GM23338 (cell line): ENCODE measurements around the gene EIF2AK3. TPM values are rescaled to one million over a fixed set of nuclear protein-coding genes. Genes with fewer than 3 reads are reported as not detected.

Experiments used
- ATAC-seq: fragments of 200-7000 bp; cut with Tn5 transposase; 3 replicates; pipeline ENCODE4 v1.9.1; 2020
- DNase-seq: peaks from one replicate; pipeline ENCODE4 v3.0.0-alpha.2; 2015; ENCODE audit warnings: low spot score
- H2AFZ ChIP-seq: fragments of 200-600 bp; sonication (generic); 2 replicates; pipeline ENCODE4 v1.8.0; 2016; ENCODE audit warnings: antibody characterized with exemption, mild to moderate bottlenecking, moderate library complexity
- H3F3A ChIP-seq: fragments of 200-600 bp; sonication (generic); replicated peaks from 2 replicates; pipeline ENCODE4 v1.8.0; 2017; ENCODE audit warnings: antibody characterized with exemption, mixed run types, low read depth
- H3K27ac ChIP-seq: fragments of 200-600 bp; sonication (generic); 2 replicates; pipeline ENCODE4 v1.6.1; 2016; ENCODE audit warnings: low read depth
- H3K27me3 ChIP-seq: fragments of 200-600 bp; sonication (generic); 2 replicates; pipeline ENCODE4 v1.8.0; 2016; ENCODE audit warnings: mild to moderate bottlenecking, mixed run types, moderate library complexity; ENCODE audit not compliant: insufficient read depth
- H3K36me3 ChIP-seq: fragments of 200-600 bp; sonication (generic); 2 replicates; pipeline ENCODE4 v1.8.0; 2016; ENCODE audit warnings: mild to moderate bottlenecking; ENCODE audit not compliant: insufficient read depth
- H3K4me1 ChIP-seq: fragments of 200-600 bp; sonication (generic); 2 replicates; pipeline ENCODE4 v1.8.0; 2016; ENCODE audit warnings: mild to moderate bottlenecking, moderate library complexity; ENCODE audit not compliant: insufficient read depth
- H3K4me2 ChIP-seq: fragments of 200-600 bp; sonication (generic); 2 replicates; pipeline ENCODE4 v1.7.1; 2017; ENCODE audit warnings: mixed run types
- H3K4me3 ChIP-seq: fragments of 200-600 bp; sonication (generic); 2 replicates; pipeline ENCODE4 v1.6.1; 2016; ENCODE audit warnings: mixed run types
- H3K79me2 ChIP-seq: fragments of 200-600 bp; sonication (generic); replicated peaks from 2 replicates; pipeline ENCODE4 v1.8.0; 2017; ENCODE audit warnings: mild to moderate bottlenecking; ENCODE audit not compliant: insufficient read depth
- H3K9me2 ChIP-seq: fragments of 200-600 bp; sonication (generic); 2 replicates; pipeline ENCODE4 v1.8.0; 2017; ENCODE audit not compliant: insufficient read depth
- H4K20me1 ChIP-seq: fragments of 200-600 bp; sonication (generic); replicated peaks from 2 replicates; pipeline ENCODE4 v1.8.0; 2017; ENCODE audit warnings: mild to moderate bottlenecking; ENCODE audit not compliant: insufficient read depth
- H3K27ac Mint-ChIP-seq: 2 replicates; pipeline ENCODE4 v1.8.0; 2020; ENCODE audit warnings: inconsistent platforms, mild to moderate bottlenecking, moderate library complexity, mixed read lengths
- H3K27me3 Mint-ChIP-seq: 3 replicates; pipeline ENCODE4 v1.8.0; 2022; ENCODE audit warnings: low read depth, mild to moderate bottlenecking, moderate library complexity, mixed read lengths, inconsistent platforms; ENCODE audit not compliant: insufficient read depth, poor library complexity
- H3K36me3 Mint-ChIP-seq: 3 replicates; pipeline ENCODE4 v1.8.0; 2021; ENCODE audit warnings: low read depth, mild to moderate bottlenecking, inconsistent platforms, moderate library complexity, mixed read lengths
- H3K4me1 Mint-ChIP-seq: 3 replicates; pipeline ENCODE4 v1.8.0; 2020; ENCODE audit warnings: mild to moderate bottlenecking, inconsistent platforms, mixed read lengths
- H3K4me3 Mint-ChIP-seq: 3 replicates; pipeline ENCODE4 v1.8.0; 2021; ENCODE audit warnings: moderate library complexity, mild to moderate bottlenecking, inconsistent platforms, mixed read lengths
- H3K9me3 Mint-ChIP-seq: 3 replicates; pipeline ENCODE4 v1.8.0; 2020; ENCODE audit warnings: moderate library complexity, mild to moderate bottlenecking, inconsistent platforms, mixed read lengths
- CREB1 ChIP-seq: fragments of 250-450 bp; sonication (Bioruptor Pico); IDR thresholded peaks from 2 replicates; pipeline ENCODE4 v1.5.0; 2020; ENCODE audit warnings: low read depth, mild to moderate bottlenecking, moderate library complexity
- EZH2 ChIP-seq: fragments of 200-600 bp; sonication (generic); IDR thresholded peaks from one replicate; pipeline ENCODE4 v1.8.0; 2017; ENCODE audit warnings: antibody characterized with exemption, mild to moderate bottlenecking, low read depth; ENCODE audit not compliant: unreplicated experiment
- EZH2phosphoT487 ChIP-seq: fragments of 200-600 bp; sonication (generic); IDR thresholded peaks from one replicate; pipeline ENCODE4 v1.8.1; 2018; ENCODE audit warnings: antibody characterized with exemption; ENCODE audit not compliant: unreplicated experiment
- JUNB ChIP-seq: IDR thresholded peaks from one replicate; pipeline ENCODE4 v1.6.1; 2016; ENCODE audit warnings: antibody characterized with exemption; ENCODE audit not compliant: unreplicated experiment
- NANOG ChIP-seq: IDR thresholded peaks from 2 replicates; pipeline ENCODE4 v1.6.1; 2016; ENCODE audit warnings: antibody characterized with exemption, borderline replicate concordance
- POLR2AphosphoS5 ChIP-seq: IDR thresholded peaks from 2 replicates; pipeline ENCODE4 v1.6.1; 2016; ENCODE audit warnings: antibody characterized with exemption, low read depth
- REST ChIP-seq: IDR thresholded peaks from one replicate; pipeline ENCODE4 v1.6.1; 2018; ENCODE audit warnings: antibody characterized with exemption; ENCODE audit not compliant: unreplicated experiment
- STAT1 ChIP-seq: IDR thresholded peaks from one replicate; pipeline ENCODE4 v1.6.1; 2016; ENCODE audit warnings: antibody characterized with exemption; ENCODE audit not compliant: unreplicated experiment
- ZNF331 ChIP-seq: fragments of 250-450 bp; sonication (Bioruptor Pico); IDR thresholded peaks from 2 replicates; pipeline ENCODE4 v1.5.0; 2020; ENCODE audit warnings: low read depth, mild to moderate bottlenecking, moderate library complexity
- polyA plus RNA-seq: library from polyadenylated mRNA; unstranded; fragments of >200 nt; fragmentation: Nextera tagmentation; extraction: Ambion mirVana; gene quantifications from 2 replicates; pipeline ENCODE4 v1.2.1, GENCODE V29; 2016
- total RNA-seq: library from RNA; depleted of rRNA; stranded (reverse); fragments of >200 nt; shearing (Covaris generic); gene quantifications from 2 replicates; pipeline ENCODE4 v1.2.3, GENCODE V29; 2014
- TF ChIP-seq, protein P1 (sequence below): IDR thresholded peaks from 2 replicates; pipeline ENCODE4 v1.6.1; 2016; ENCODE audit warnings: antibody characterized with exemption
- TF ChIP-seq, protein P2 (sequence below): fragments of 250-450 bp; sonication (Bioruptor Pico); IDR thresholded peaks from 2 replicates; pipeline ENCODE4 v1.5.0; 2020; ENCODE audit warnings: mild to moderate bottlenecking, moderate library complexity

The EIF2AK3 gene
- total and polyA plus RNA-seq, 2 experiments from 2014 or later: 5.9 to 24.2 TPM

- no peaks in the 10 kb centered on the region for H3K9me3 Mint-ChIP-seq
- no peaks in the 10 kb centered on the region for H3K9me2 ChIP-seq
- H3K27me3 ChIP-seq: no peaks in the 10 kb centered on the region
- no peaks in the 10 kb centered on the region for H3K27me3 Mint-ChIP-seq
- no peak overlapping the region for H3K27ac ChIP-seq
- no peak overlapping the region for H3K4me2 ChIP-seq
- no peak overlapping the region for H2AFZ ChIP-seq
- peaks cover 30% of the 10 kb centered on the region for H3K36me3 Mint-ChIP-seq
- no peaks in the 10 kb centered on the region for H3K79me2 ChIP-seq
- no peak overlapping the region for H3K27ac Mint-ChIP-seq
- ATAC-seq (no peak), DNase-seq (no peak)
- no peak overlapping the region for H3K4me3 Mint-ChIP-seq
- no peaks in the 10 kb centered on the region for H3K4me1 ChIP-seq
- no peaks in the 10 kb centered on the region for H3F3A ChIP-seq
- H3K4me3 ChIP-seq: no peak overlapping the region
- TF ChIP-seq EZH2phosphoT487: no peak
- TF ChIP-seq, protein P1, sequence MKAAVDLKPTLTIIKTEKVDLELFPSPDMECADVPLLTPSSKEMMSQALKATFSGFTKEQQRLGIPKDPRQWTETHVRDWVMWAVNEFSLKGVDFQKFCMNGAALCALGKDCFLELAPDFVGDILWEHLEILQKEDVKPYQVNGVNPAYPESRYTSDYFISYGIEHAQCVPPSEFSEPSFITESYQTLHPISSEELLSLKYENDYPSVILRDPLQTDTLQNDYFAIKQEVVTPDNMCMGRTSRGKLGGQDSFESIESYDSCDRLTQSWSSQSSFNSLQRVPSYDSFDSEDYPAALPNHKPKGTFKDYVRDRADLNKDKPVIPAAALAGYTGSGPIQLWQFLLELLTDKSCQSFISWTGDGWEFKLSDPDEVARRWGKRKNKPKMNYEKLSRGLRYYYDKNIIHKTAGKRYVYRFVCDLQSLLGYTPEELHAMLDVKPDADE: no peak
- no peak for TF ChIP-seq CREB1 (CRISPR knock-in tag)
- H3K36me3 ChIP-seq: peaks cover 20% of the 10 kb centered on the region; the same call in 1 of the 2 replicates
- H3K4me1 Mint-ChIP-seq: no peaks in the 10 kb centered on the region
- H4K20me1 ChIP-seq: no peaks in the 10 kb centered on the region; the same call in 1 of the 2 replicates
Observed at GRCh38 chr2:88574445-88574844, 52.8 kb downstream of the EIF2AK3 start.

GRCh38 chr2:88568179-88568578 lies 59.1 kb downstream of the EIF2AK3 start:
- no peak for DNase-seq
- H3F3A ChIP-seq: no peaks in the 10 kb centered on the region
- H3K79me2 ChIP-seq: no peaks in the 10 kb centered on the region
- H3K36me3 ChIP-seq: peaks cover 4% of the 10 kb centered on the region
- no peak overlapping the region for H2AFZ ChIP-seq
- no peak overlapping the region for H3K27ac ChIP-seq
- H4K20me1 ChIP-seq: no peaks in the 10 kb centered on the region
- peaks cover 6% of the 10 kb centered on the region for H3K4me1 ChIP-seq
- no peak for ATAC-seq
- no peak overlapping the region for H3K4me2 ChIP-seq
- H3K9me2 ChIP-seq: no peaks in the 10 kb centered on the region
- no peaks in the 10 kb centered on the region for H3K27me3 ChIP-seq
- no peak overlapping the region for H3K27ac Mint-ChIP-seq
- H3K36me3 Mint-ChIP-seq: peaks cover 13% of the 10 kb centered on the region; the same call in 2 of the 3 replicates
- H3K27me3 Mint-ChIP-seq: no peaks in the 10 kb centered on the region
- no peak overlapping the region for H3K4me3 Mint-ChIP-seq
- H3K9me3 Mint-ChIP-seq: no peaks in the 10 kb centered on the region
- H3K4me1 Mint-ChIP-seq: peaks cover 7% of the 10 kb centered on the region
- no peak overlapping the region for H3K4me3 ChIP-seq
- TF ChIP-seq, protein P2, sequence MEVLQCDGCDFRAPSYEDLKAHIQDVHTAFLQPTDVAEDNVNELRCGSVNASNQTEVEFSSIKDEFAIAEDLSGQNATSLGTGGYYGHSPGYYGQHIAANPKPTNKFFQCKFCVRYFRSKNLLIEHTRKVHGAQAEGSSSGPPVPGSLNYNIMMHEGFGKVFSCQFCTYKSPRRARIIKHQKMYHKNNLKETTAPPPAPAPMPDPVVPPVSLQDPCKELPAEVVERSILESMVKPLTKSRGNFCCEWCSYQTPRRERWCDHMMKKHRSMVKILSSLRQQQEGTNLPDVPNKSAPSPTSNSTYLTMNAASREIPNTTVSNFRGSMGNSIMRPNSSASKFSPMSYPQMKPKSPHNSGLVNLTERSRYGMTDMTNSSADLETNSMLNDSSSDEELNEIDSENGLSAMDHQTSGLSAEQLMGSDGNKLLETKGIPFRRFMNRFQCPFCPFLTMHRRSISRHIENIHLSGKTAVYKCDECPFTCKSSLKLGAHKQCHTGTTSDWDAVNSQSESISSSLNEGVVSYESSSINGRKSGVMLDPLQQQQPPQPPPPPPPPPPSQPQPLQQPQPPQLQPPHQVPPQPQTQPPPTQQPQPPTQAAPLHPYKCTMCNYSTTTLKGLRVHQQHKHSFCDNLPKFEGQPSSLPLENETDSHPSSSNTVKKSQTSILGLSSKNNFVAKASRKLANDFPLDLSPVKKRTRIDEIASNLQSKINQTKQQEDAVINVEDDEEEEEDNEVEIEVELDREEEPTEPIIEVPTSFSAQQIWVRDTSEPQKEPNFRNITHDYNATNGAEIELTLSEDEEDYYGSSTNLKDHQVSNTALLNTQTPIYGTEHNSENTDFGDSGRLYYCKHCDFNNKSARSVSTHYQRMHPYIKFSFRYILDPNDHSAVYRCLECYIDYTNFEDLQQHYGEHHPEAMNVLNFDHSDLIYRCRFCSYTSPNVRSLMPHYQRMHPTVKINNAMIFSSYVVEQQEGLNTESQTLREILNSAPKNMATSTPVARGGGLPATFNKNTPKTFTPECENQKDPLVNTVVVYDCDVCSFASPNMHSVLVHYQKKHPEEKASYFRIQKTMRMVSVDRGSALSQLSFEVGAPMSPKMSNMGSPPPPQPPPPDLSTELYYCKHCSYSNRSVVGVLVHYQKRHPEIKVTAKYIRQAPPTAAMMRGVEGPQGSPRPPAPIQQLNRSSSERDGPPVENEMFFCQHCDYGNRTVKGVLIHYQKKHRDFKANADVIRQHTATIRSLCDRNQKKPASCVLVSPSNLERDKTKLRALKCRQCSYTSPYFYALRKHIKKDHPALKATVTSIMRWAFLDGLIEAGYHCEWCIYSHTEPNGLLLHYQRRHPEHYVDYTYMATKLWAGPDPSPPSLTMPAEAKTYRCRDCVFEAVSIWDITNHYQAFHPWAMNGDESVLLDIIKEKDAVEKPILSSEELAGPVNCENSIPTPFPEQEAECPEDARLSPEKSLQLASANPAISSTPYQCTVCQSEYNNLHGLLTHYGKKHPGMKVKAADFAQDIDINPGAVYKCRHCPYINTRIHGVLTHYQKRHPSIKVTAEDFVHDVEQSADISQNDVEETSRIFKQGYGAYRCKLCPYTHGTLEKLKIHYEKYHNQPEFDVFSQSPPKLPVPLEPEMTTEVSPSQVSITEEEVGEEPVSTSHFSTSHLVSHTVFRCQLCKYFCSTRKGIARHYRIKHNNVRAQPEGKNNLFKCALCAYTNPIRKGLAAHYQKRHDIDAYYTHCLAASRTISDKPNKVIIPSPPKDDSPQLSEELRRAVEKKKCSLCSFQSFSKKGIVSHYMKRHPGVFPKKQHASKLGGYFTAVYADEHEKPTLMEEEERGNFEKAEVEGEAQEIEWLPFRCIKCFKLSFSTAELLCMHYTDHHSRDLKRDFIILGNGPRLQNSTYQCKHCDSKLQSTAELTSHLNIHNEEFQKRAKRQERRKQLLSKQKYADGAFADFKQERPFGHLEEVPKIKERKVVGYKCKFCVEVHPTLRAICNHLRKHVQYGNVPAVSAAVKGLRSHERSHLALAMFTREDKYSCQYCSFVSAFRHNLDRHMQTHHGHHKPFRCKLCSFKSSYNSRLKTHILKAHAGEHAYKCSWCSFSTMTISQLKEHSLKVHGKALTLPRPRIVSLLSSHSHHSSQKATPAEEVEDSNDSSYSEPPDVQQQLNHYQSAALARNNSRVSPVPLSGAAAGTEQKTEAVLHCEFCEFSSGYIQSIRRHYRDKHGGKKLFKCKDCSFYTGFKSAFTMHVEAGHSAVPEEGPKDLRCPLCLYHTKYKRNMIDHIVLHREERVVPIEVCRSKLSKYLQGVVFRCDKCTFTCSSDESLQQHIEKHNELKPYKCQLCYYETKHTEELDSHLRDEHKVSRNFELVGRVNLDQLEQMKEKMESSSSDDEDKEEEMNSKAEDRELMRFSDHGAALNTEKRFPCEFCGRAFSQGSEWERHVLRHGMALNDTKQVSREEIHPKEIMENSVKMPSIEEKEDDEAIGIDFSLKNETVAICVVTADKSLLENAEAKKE (CRISPR knock-in tag): no peak
- TF ChIP-seq NANOG (no peak), POLR2AphosphoS5 (no peak), EZH2phosphoT487 (no peak), ZNF331 (CRISPR knock-in tag) (no peak), EZH2 (no peak), CREB1 (CRISPR knock-in tag) (no peak), REST (no peak), JUNB (no peak), STAT1 (no peak)
